Neural cell (in vitro differentiated cells): ENCODE data around the gene SLC25A13. TPM values are rescaled to one million over a fixed set of nuclear protein-coding genes. Genes with fewer than 3 reads are reported as not detected.

Source experiments
- H2AFZ ChIP-seq: fragments of 200-600, 300-800 bp; sonication (generic), shearing (Covaris generic); 2 replicates; pipeline ENCODE4 v1.6.0; 2014; ENCODE audit warnings: low read depth, mild to moderate bottlenecking, antibody characterized with exemption, low read length, moderate library complexity
- H3F3A ChIP-seq: fragments of 200-600 bp; shearing (Covaris generic); 2 replicates; pipeline ENCODE4 v1.6.1; 2016; ENCODE audit warnings: mild to moderate bottlenecking, moderate library complexity, mixed read lengths, antibody characterized with exemption, low read length; ENCODE audit not compliant: insufficient read depth, poor library complexity, severe bottlenecking
- H3K27ac ChIP-seq: fragments of 200-600, 300-800 bp; sonication (generic), shearing (Covaris generic); 2 replicates; pipeline ENCODE4 v1.5.1; 2014; ENCODE audit warnings: mild to moderate bottlenecking, low read length, moderate library complexity
- H3K27me3 ChIP-seq: fragments of 300-800, 200-600 bp; sonication (generic), shearing (Covaris generic); 2 replicates; pipeline ENCODE4 v1.6.0; 2014; ENCODE audit warnings: mild to moderate bottlenecking, low read depth, low read length, moderate library complexity; ENCODE audit not compliant: insufficient read depth
- H3K36me3 ChIP-seq: fragments of 300-800, 200-600 bp; sonication (generic), shearing (Covaris generic); 2 replicates; pipeline ENCODE4 v1.5.1; 2014; ENCODE audit warnings: mild to moderate bottlenecking, antibody characterized with exemption, low read length, moderate library complexity; ENCODE audit not compliant: insufficient read depth
- H3K4me2 ChIP-seq: fragments of 300-800, 200-600 bp; sonication (generic), shearing (Covaris generic); 2 replicates; pipeline ENCODE4 v1.6.0; 2014; ENCODE audit warnings: mild to moderate bottlenecking, low read length
- H3K4me3 ChIP-seq: fragments of 300-800, 200-600 bp; sonication (generic), shearing (Covaris generic); 2 replicates; pipeline ENCODE4 v1.5.1; 2014; ENCODE audit warnings: mild to moderate bottlenecking, low read length, moderate library complexity
- H3K79me2 ChIP-seq: fragments of 200-600 bp; shearing (Covaris generic); replicated peaks from 2 replicates; pipeline ENCODE4 v1.6.0; 2014; ENCODE audit warnings: mild to moderate bottlenecking, low read length, moderate library complexity; ENCODE audit not compliant: insufficient read depth
- H3K9ac ChIP-seq: fragments of 300-800, 200-600 bp; sonication (generic), shearing (Covaris generic); 2 replicates; pipeline ENCODE4 v1.6.1; 2016; ENCODE audit warnings: mild to moderate bottlenecking, low read length, mixed read lengths
- H3K9me2 ChIP-seq: fragments of 200-600 bp; shearing (Covaris generic); 2 replicates; pipeline ENCODE4 v1.6.1; 2016; ENCODE audit warnings: mild to moderate bottlenecking, low read length, mixed read lengths; ENCODE audit not compliant: insufficient read depth
- H3K9me3 ChIP-seq: fragments of 200-600, 300-800 bp; sonication (generic), shearing (Covaris generic); 2 replicates; pipeline ENCODE4 v1.6.1; 2016; ENCODE audit warnings: mild to moderate bottlenecking, mixed run types, low read length, moderate library complexity, mixed read lengths
- H4K20me1 ChIP-seq: fragments of 200-600 bp; shearing (Covaris generic); 2 replicates; pipeline ENCODE4 v1.6.1; 2016; ENCODE audit warnings: mild to moderate bottlenecking, mixed run types; ENCODE audit not compliant: insufficient read depth
- EP300 ChIP-seq: fragments of 450-650 bp; conservative IDR thresholded peaks from 2 replicates; pipeline ENCODE4 v1.6.1; 2014; ENCODE audit warnings: antibody characterized with exemption, mild to moderate bottlenecking, moderate library complexity; ENCODE audit not compliant: poor library complexity, severe bottlenecking
- EZH2 ChIP-seq: fragments of 200-600, 300-800 bp; shearing (Covaris generic), sonication (generic); IDR thresholded peaks from 2 replicates; pipeline ENCODE4 v1.6.1; 2014; ENCODE audit warnings: antibody characterized with exemption, low read length, borderline replicate concordance, mild to moderate bottlenecking; ENCODE audit not compliant: insufficient read depth, poor library complexity, severe bottlenecking
- MXI1 ChIP-seq: fragments of 450-650 bp; conservative IDR thresholded peaks from 2 replicates; pipeline ENCODE4 v1.6.1; 2014; ENCODE audit warnings: antibody characterized with exemption, mild to moderate bottlenecking; ENCODE audit not compliant: poor library complexity, severe bottlenecking
- POLR2AphosphoS5 ChIP-seq: IDR thresholded peaks from 2 replicates; pipeline ENCODE4 v1.6.1; 2012
- REST ChIP-seq: IDR thresholded peaks from 2 replicates; pipeline ENCODE4 v1.6.1; 2012; ENCODE audit warnings: borderline replicate concordance
- SMC3 ChIP-seq: fragments of 450-650 bp; conservative IDR thresholded peaks from 2 replicates; pipeline ENCODE4 v1.6.1; 2014; ENCODE audit warnings: antibody characterized with exemption, mild to moderate bottlenecking, moderate library complexity; ENCODE audit not compliant: poor library complexity
- TAF1 ChIP-seq: IDR thresholded peaks from 2 replicates; pipeline ENCODE4 v1.6.1; 2012; ENCODE audit warnings: low read depth
- polyA plus RNA-seq: library from polyadenylated mRNA; depleted of rRNA; stranded (reverse); fragments of >200 nt; gene quantifications from 2 replicates; pipeline ENCODE4 v1.2.3, GENCODE V29; 2014
- TF ChIP-seq, protein P1 (sequence below): fragments of 450-650 bp; IDR thresholded peaks from 2 replicates; pipeline ENCODE4 v1.5.1; 2014; ENCODE audit warnings: antibody characterized with exemption, mild to moderate bottlenecking, moderate library complexity; ENCODE audit not compliant: poor library complexity, severe bottlenecking

The SLC25A13 gene
- polyA plus RNA-seq, 1 donor from 2014 or later = 20.2 TPM

- H3K4me2 ChIP-seq = no peak overlapping the region
- H3K79me2 ChIP-seq = peaks cover 33% of the 10 kb centered on the region
- no peaks in the 10 kb centered on the region for H3K9me3 ChIP-seq
- no peak overlapping the region for H3K9ac ChIP-seq
- no peak overlapping the region for H3K27ac ChIP-seq
- no peaks in the 10 kb centered on the region for H4K20me1 ChIP-seq
- no peaks in the 10 kb centered on the region for H3K36me3 ChIP-seq
- H3K27me3 ChIP-seq = no peaks in the 10 kb centered on the region
- TF ChIP-seq, protein P1, sequence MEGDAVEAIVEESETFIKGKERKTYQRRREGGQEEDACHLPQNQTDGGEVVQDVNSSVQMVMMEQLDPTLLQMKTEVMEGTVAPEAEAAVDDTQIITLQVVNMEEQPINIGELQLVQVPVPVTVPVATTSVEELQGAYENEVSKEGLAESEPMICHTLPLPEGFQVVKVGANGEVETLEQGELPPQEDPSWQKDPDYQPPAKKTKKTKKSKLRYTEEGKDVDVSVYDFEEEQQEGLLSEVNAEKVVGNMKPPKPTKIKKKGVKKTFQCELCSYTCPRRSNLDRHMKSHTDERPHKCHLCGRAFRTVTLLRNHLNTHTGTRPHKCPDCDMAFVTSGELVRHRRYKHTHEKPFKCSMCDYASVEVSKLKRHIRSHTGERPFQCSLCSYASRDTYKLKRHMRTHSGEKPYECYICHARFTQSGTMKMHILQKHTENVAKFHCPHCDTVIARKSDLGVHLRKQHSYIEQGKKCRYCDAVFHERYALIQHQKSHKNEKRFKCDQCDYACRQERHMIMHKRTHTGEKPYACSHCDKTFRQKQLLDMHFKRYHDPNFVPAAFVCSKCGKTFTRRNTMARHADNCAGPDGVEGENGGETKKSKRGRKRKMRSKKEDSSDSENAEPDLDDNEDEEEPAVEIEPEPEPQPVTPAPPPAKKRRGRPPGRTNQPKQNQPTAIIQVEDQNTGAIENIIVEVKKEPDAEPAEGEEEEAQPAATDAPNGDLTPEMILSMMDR = no peak
- TF ChIP-seq TAF1 = no peak
- no peak for TF ChIP-seq SMC3
- TF ChIP-seq MXI1 = no peak
- TF ChIP-seq EZH2 = no peak
- TF ChIP-seq REST = no peak
- H2AFZ ChIP-seq = no peak overlapping the region
- H3K9me2 ChIP-seq = no peaks in the 10 kb centered on the region
- H3K4me3 ChIP-seq = no peak overlapping the region
- H3F3A ChIP-seq = no peaks in the 10 kb centered on the region
These were observed 7.3 kb downstream of the SLC25A13 start for GRCh38 chr7:96314402-96315124.

DNA sequence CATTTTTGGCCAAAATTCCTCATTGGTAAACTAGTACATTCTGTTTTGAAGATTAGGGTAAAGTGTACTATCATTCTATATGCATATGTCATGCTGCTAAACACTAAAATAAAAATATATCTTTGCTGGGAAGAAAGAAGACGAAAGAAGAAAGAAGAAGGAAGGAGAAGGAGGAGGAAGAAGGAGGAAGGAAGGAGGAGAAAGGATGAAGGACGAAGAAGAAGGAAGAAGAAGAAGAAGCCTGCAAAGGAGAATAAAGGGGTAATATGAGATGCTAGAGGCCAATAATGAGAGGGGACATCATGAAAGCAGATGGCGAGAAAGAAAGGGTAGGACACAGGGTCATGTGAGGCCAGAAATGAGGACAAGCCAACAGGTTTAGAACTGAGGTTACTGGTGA, 8.0 kb downstream of the SLC25A13 start:
- no peaks in the 10 kb centered on the region for H3K9me2 ChIP-seq
- TF ChIP-seq POLR2AphosphoS5 = no peak
- TF ChIP-seq EZH2 = no peak
- TF ChIP-seq TAF1 = no peak
- H3K9ac ChIP-seq = no peak overlapping the region
- no peak overlapping the region for H3K4me2 ChIP-seq
- H3K79me2 ChIP-seq = peaks cover 29% of the 10 kb centered on the region
- no peak overlapping the region for H3K4me3 ChIP-seq
- H3K36me3 ChIP-seq = no peaks in the 10 kb centered on the region
- H3K9me3 ChIP-seq = no peaks in the 10 kb centered on the region
- no peaks in the 10 kb centered on the region for H3F3A ChIP-seq
- H4K20me1 ChIP-seq = no peaks in the 10 kb centered on the region
- no peak overlapping the region for H3K27ac ChIP-seq
- H3K27me3 ChIP-seq = no peaks in the 10 kb centered on the region
- H2AFZ ChIP-seq = no peak overlapping the region

GRCh38 chr7:96312502-96312901, 9.4 kb downstream of the SLC25A13 start:
- H2AFZ ChIP-seq = no peak overlapping the region
- H4K20me1 ChIP-seq = no peaks in the 10 kb centered on the region
- no peaks in the 10 kb centered on the region for H3K9me2 ChIP-seq
- no peaks in the 10 kb centered on the region for H3K9me3 ChIP-seq
- no peaks in the 10 kb centered on the region for H3F3A ChIP-seq
- H3K36me3 ChIP-seq = no peaks in the 10 kb centered on the region
- no peak overlapping the region for H3K4me2 ChIP-seq
- H3K27me3 ChIP-seq = no peaks in the 10 kb centered on the region
- TF ChIP-seq TAF1 (no peak), SMC3 (no peak), REST (no peak), POLR2AphosphoS5 (no peak), EP300 (no peak), EZH2 (no peak)
- no peak overlapping the region for H3K27ac ChIP-seq
- H3K4me3 ChIP-seq = no peak overlapping the region
- H3K9ac ChIP-seq = no peak overlapping the region
- H3K79me2 ChIP-seq = peaks cover 16% of the 10 kb centered on the region
